Hematopoietic multipotent progenitor cell treated with erythropoietin and hydrocortisone succinate and interleukin-3 and kit ligand, for 4 days (in vitro differentiated cells): ENCODE data around the gene TSNAXIP1.

ENCODE experiments used
- DNase-seq: peaks from one replicate; pipeline ENCODE4 v3.0.0-alpha.2; 2015

TSNAXIP1 gene

DNA sequence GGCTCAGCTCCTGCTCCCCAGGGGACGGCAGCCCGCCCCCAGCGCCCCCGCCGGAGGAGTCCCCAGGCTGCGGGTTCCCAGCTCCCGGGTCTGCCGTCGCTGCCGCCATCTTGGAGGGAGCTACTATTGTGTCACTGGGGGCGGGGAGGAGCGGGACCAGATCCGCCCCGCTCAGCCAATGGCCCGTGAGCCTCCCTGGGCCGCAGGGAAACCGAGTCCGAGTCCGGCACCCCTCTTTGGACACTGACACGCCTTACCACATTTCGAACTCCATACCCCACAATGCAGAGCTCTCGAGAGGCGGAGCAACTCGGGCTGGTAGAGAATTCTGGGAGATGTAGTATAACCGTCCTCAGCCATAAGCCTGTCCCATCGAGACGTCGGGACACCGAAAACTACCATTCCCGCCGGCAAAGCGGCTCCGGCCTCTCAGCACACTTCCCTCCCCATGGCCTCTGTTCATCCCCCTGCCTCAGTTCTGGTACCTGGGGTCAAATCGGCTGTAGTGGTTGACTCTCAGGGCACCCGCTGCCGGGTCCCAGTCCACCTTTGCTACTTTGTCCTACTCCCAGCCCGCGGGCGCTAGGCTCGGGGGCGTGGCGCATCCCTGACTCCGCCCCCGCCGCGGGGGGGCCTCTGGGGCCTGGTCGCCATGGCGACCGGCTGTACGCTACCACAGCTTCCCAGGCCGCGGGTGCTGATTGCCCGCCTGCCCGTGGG lies at the start of gene TSNAXIP1, which contains the start of gene RANBP10:
TSS of gene TSNAXIP1 (plus strand) at position 462 of the 720 bp plus-strand sequence. CDS start 261 bp downstream, outside the sequence.
TSS of gene RANBP10 (minus strand) at position 133 of the 720 bp plus-strand sequence. CDS start at position 109, 24 bp downstream.
- DNase-seq = peak; percentile 100

DNA sequence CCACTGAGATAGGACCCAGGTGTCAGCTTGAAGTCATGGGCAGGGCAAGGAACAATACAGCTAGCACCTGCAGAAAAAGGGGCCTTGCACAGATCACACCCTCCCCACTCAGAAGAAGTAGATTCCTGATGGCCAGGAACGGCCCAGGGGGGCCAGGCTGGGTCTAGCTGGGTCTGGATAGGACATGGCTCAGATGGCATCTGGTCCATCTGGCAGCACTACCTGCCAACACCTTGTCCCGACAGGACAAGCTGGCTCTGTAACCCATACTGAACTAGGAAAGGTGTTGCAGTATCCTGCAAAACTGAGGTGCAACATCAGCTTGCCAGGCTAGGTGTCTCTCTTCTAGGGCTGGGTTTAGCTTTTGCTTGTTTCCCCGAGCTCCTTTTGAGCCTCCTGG lies 48.7 kb upstream of the TSNAXIP1 start:
- no peak for DNase-seq

DNA sequence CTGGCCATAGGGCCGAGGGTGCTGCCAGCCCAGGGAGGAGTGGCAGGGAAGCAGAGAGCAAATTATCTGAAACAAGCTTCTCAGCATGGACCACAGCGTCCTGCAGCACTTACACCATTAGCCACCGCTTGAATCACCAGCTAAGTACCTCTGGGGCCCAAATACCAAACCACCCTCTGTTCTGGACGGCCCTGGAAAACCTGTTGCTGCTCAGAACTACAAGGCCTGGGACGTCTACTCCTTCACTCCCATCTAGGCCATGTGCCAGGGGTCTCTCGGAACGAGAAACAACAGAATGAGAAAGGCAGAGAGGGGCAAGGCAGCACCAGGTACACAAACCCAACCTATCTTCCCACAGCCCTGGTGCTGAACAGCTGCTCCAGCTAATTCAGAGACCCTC lies 47.7 kb upstream of the TSNAXIP1 start:
- no peak for DNase-seq

GRCh38 chr16:67760206-67760955 lies 46.3 kb upstream of the TSNAXIP1 start:
- DNase-seq = peak; percentile 93

DNA sequence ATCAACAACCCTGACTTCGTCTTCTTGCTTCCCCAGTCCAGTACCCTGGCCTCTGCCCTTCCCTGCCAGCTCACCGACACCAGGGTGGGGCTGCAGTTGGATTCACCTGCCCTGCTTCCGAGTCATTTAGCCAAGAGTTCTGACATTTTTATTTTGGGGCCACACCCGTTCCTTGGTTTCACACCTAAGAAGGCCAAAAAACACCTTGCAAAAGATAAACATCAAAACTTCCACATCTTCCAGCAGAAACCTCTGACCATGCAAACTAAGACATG lies 45.8 kb upstream of the TSNAXIP1 start:
- no peak for DNase-seq

- no peak for DNase-seq
Observed at GRCh38 chr16:67761924-67762323, 44.8 kb upstream of the TSNAXIP1 start.

- no peak for DNase-seq
Observed at GRCh38 chr16:67762385-67762784, 44.3 kb upstream of the TSNAXIP1 start.

DNA sequence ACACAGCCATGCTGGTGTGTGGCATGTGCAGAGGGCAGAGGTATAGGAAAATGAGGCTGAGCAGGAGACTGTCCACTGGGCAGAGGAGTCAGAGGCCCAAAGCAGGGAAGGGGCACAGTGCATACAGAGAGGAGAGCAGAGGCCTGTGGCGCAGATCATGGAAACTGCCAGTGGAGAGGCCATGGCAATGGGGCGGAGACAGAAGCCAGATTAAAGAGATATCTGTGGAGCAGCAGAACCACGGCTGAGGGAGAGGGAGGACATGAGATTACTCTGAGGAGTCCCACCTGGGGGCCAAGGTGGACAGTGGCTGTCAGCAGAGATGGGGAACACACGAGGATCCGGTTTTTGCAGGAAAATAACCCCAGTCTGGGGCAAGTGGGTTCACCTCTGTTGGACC lies 43.6 kb upstream of the TSNAXIP1 start:
- DNase-seq = peak; percentile 54

DNA sequence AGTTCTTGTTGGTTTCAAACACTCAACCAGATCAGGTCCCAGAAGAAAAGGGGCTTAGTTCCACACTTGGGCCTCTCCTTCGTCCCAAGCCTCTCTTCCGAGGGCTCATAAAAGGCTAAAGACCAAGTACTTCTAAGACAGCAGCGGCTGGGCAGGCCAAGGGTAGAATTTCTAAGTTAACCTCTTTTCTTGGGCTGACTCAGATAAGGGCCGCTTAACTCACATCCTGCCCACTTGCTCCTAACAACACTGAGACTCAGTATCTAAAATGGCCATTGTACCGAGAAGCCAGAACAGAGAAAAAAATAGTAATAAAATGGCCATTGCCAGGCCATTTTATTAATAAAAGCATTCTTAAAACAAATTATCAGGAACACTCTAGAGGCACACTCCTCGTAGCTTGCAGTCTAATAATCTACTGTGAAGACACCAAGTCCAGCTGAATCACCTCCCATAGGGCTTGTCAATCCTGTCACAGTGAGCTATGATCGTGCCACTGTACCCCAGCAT lies 42.5 kb upstream of the TSNAXIP1 start:
- DNase-seq = peak; percentile 58

GRCh38 chr16:67766291-67766690 lies 40.4 kb upstream of the TSNAXIP1 start:
- DNase-seq = no peak

GRCh38 chr16:67767953-67768352 lies 38.7 kb upstream of the TSNAXIP1 start:
- peak; percentile 26 for DNase-seq

- no peak for DNase-seq
Observed at GRCh38 chr16:67770346-67770991, 36.2 kb upstream of the TSNAXIP1 start.

DNA sequence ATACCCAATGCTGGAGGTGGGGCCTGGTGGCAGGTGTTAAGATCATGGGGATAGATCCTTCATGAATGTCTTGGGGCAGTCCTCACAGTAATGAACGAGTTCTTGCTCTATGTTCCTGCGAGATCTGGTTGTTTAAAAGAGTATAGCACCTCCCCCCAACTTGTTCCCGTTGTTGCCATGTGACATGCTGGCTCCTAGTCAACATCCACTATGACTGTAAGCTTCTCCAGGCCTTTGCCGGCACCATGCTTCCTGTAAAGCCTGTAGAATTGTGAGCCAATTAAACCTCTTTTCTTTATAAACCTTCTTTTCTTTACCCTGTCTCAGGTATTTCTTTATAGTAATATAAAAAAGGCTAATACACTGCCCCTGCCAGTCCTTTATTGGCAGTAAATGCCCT lies 33.6 kb upstream of the TSNAXIP1 start:
- peak; percentile 57 for DNase-seq

DNA sequence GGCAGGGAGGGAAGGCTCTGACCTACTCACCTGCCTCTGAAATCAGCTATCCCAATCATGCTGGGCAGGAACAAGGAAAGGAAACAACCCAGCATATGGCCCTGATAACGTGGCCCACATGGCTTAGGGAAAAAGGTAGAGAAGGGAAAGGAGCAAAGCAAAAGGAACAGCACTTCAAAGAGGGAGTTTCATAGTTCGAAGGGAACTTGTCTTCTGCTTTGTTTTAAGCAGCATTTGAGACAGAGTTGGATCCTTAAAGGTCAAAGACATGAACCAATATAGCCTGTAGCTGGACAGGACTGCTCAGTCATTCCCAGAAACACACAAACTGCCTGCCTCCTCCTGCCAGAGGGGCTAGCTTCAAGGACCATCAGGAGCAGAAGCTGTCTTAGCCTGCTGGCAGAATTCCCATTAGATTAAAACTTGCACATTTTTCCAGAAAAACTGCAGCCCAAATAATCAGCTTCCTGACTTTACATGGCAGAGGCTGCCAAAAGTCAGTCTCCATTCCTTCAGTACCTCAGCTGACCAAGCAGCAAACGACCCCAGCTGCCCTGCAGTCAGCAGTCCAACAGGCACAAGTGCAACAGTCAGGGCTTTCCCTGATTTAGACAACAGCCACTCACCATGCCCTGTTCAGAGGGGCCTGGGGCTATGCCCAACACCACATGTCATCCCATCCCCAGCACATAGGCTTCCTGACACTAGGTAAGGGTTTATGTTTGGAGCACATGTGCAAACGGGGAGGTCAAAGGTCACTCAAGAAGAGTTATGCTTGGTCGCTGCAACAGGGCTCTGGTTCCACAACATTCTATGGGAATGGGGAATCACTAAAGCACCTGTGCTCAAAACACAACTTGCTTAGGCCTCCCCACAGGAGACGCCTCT lies 32.9 kb upstream of the TSNAXIP1 start:
- no peak for DNase-seq

DNA sequence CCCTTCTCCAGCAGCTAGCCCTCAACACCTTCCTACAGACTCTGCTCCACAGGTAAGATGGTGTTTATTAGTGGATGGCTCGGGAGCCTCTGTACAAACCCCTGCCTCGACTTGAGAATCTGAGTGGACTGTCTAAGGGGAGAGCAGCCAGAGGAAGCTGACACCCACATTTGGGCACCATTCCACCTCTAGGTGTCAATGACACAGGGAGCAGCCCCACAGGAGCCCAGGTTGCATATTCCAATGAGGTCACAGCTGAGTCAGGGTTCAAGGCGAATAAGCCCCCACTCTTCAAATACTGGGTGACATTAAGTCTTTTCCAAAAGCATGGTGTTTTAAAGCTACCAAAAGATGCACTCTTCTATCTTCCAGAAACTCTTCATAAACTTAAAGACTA lies 32.2 kb upstream of the TSNAXIP1 start:
- DNase-seq = no peak

- no peak for DNase-seq
Observed at GRCh38 chr16:67775273-67775672, 31.4 kb upstream of the TSNAXIP1 start.

DNA sequence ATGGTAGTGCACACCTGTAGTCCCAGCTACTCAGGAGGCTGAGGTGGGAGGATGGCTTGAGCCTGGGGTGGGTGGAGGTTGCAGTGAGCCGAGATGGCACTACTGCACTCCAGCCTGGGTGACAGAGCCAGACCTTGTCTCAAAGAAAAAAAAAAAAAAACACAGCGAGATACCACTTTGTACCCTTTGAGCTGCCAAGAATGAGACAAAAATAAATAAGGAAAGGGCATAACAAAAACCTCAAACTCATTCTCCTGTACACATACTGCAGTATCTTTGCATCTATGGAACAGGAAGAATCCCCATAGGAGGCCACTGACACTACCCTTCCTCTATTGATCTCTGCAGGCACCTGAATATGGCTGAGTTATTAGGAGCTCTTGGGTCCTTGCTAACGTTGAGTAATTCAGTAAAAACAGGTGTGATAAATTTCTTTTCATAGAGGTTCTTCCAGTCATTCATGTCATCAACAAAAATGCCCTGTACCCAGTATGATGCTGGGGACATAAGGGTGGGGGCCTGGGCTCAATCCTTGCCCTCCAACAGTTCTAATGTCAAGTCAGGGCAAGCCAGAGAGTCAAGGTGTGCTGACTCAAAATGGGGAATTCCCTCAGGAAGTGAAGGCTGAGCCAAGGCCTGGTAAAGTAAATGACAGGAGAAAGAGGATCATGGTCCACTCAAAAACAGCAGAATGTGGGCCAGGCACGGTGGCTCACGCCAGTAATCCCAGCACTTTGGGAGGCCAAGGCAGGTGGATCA lies 27.3 kb upstream of the TSNAXIP1 start:
- DNase-seq = no peak

- peak; percentile 82 for DNase-seq
Observed at GRCh38 chr16:67780847-67781564, 25.7 kb upstream of the TSNAXIP1 start.

DNA sequence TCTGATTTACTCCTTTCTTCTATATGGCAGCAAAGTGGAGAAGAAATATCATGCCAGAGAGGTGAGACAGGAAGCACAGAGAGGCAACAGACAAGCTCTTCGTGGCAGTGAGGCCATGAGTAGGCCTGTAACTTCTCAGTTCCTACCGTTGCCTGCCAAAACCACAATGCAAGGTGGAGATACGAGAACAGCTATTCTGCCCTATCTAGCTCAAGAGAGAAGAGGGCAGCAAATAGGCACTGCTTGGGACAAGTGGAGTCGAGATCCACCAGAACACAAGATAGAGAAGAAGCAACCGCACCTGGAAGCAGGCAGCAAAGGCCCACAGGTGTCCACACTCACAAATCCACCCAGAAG lies 25.1 kb upstream of the TSNAXIP1 start:
- peak; percentile 93 for DNase-seq

DNA sequence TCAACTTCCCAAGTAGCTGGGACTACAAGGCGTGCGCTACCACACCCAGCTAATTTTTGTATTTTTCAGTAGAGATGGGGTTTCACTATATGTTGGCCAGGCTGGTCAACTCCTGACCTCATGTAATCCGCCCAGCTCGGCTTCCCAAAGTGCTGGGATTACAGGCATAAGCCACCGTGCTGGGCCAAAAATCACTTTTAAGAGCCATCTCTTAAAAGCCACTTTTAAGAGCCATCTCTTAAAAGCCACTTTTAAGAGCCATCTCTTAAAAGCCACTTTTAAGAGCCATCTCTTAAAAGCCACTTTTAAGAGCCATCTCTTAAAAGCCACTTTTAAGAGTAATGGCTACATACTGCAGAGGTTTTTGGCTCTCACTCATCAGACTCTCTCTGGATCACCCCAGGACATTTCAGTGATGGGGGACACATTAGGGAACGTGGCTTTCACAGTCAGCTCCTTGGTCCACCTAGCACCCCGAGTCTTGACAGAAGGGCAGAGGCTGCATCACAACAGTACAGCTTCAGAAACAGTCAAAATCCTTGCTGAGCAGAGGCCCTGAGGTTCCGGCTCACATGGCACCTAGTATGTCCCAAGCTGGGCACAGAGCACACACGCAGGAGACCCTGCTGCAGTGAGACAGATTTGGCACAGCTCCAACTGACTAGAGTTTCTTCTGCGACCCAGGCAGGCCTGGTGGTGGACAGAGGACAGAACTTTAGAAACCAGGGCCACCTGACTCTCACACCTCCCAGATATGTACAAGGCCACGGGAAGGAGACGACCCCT lies 23.9 kb upstream of the TSNAXIP1 start:
- DNase-seq = no peak

- no peak for DNase-seq
Observed at GRCh38 chr16:67783353-67783725, 23.4 kb upstream of the TSNAXIP1 start.
